KBM-7 (cell line): Measurements from ENCODE around the gene PDE7B.

ENCODE experiments used
- DNase-seq: peaks from one replicate; pipeline ENCODE4 v3.0.0-alpha.2; 2015
- in situ Hi-C: fragments of 300-500 bp; cut with MboI; formaldehyde crosslinking; loops from 2 replicates; pipeline ENCODE4 v1.14.3; 2020; ENCODE audit warnings: low sequenced_read_pairs, low pct_unique_long_range_greater_than_20kb, mixed read lengths

The PDE7B gene

GRCh38 chr6:136037242-136037875 lies 185.9 kb downstream of the PDE7B start:
- DNase-seq: no peak
- in situ Hi-C loops: no loop called here

GRCh38 chr6:136037876-136038460 lies 186.5 kb downstream of the PDE7B start:
- DNase-seq: no peak
- in situ Hi-C loops: no loop called here

GRCh38 chr6:136038531-136038930 lies 187.0 kb downstream of the PDE7B start:
- no peak for DNase-seq
- in situ Hi-C loops: no loop called here

- in situ Hi-C loops: no loop called here
- DNase-seq: no peak
These were observed 187.7 kb downstream of the PDE7B start for GRCh38 chr6:136039185-136039584.

- no peak for DNase-seq
- in situ Hi-C loops: no loop called here
These were observed 199.0 kb downstream of the PDE7B start for GRCh38 chr6:136050475-136050874.

- in situ Hi-C loops: no loop called here
- peak; percentile 3 for DNase-seq
These were observed 199.8 kb downstream of the PDE7B start for GRCh38 chr6:136051140-136051775.

GRCh38 chr6:136052031-136052430 lies 200.5 kb downstream of the PDE7B start:
- no peak for DNase-seq
- in situ Hi-C loops: no loop called here

GRCh38 chr6:136058852-136059251 lies 207.4 kb downstream of the PDE7B start:
- in situ Hi-C loops: no loop called here
- no peak for DNase-seq

GRCh38 chr6:136059308-136059707 lies 207.8 kb downstream of the PDE7B start:
- in situ Hi-C loops: no loop called here
- no peak for DNase-seq

GRCh38 chr6:136060052-136060451 lies 208.6 kb downstream of the PDE7B start:
- in situ Hi-C loops: no loop called here
- no peak for DNase-seq

GRCh38 chr6:136060759-136061158 lies 209.3 kb downstream of the PDE7B start:
- in situ Hi-C loops: no loop called here
- no peak for DNase-seq

- in situ Hi-C loops: no loop called here
- no peak for DNase-seq
These were observed 210.2 kb downstream of the PDE7B start for GRCh38 chr6:136061701-136062100.

GRCh38 chr6:136063096-136063495 lies 211.6 kb downstream of the PDE7B start:
- no peak for DNase-seq
- in situ Hi-C loops: no loop called here

GRCh38 chr6:136066005-136066404 lies 214.5 kb downstream of the PDE7B start:
- DNase-seq: no peak
- in situ Hi-C loops: no loop called here

GRCh38 chr6:136067731-136068341 lies 216.3 kb downstream of the PDE7B start:
- no peak for DNase-seq
- in situ Hi-C loops: no loop called here

GRCh38 chr6:136069119-136069518 lies 217.6 kb downstream of the PDE7B start:
- in situ Hi-C loops: no loop called here
- no peak for DNase-seq

GRCh38 chr6:136070815-136071214 lies 219.3 kb downstream of the PDE7B start:
- in situ Hi-C loops: no loop called here
- DNase-seq: no peak

GRCh38 chr6:136072691-136073090 lies 221.2 kb downstream of the PDE7B start:
- in situ Hi-C loops: no loop called here
- DNase-seq: no peak

- DNase-seq: no peak
These were observed 221.7 kb downstream of the PDE7B start for GRCh38 chr6:136073216-136073615.

GRCh38 chr6:136076496-136076895 lies 225.0 kb downstream of the PDE7B start:
- DNase-seq: no peak
- in situ Hi-C loops: no loop called here

More at GRCh38 chr6:136073216-136073615, 221.7 kb downstream of the PDE7B start:
- in situ Hi-C loops: no loop called here
